ENCODE measurements around the gene ASAP3. TPM values are rescaled to one million over a fixed set of nuclear protein-coding genes. Genes with fewer than 3 reads are reported as not detected.
A peak's percentile ranks its signal among the peaks of the same experiment; 100 is the strongest.

ASAP3 gene
- total and polyA plus RNA-seq, 12 donors, result 15.5 to 58.4 (median 30.4) TPM

DNA sequence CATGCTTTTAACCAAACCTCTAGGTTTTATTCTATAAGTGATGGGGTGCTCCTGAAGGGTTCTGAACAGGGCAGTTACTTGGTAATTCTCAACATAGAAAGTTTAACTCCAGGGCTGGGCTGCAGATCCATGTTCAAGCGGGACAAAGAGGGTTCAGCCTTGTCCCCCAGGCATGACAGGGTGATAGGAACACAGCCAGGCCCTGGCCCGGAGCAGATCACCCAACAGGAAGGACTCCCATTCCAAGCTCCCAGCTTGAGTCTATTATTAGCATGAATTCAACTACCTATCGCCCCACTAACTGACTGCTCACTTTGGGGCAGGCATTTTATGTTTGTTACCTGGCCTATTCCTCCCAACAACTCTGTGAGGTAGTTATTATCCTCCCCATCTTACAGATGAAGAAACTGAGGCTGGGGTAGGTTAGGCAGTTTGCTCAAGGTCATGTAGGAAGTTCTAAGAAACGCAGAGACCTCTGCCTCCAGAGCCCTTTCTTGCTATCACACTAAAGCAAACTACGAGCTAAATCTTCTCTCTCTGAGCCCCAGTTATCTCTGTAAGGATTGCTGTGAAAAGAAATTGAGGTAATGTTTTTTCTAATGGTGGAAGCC is 14.5 kb downstream of the ASAP3 start:
- intact Hi-C loops (cut with DNase I), result no loop called here
- peak in 7 of 8 donors; percentile 34 to 67 (median 50) for ATAC-seq

DNA sequence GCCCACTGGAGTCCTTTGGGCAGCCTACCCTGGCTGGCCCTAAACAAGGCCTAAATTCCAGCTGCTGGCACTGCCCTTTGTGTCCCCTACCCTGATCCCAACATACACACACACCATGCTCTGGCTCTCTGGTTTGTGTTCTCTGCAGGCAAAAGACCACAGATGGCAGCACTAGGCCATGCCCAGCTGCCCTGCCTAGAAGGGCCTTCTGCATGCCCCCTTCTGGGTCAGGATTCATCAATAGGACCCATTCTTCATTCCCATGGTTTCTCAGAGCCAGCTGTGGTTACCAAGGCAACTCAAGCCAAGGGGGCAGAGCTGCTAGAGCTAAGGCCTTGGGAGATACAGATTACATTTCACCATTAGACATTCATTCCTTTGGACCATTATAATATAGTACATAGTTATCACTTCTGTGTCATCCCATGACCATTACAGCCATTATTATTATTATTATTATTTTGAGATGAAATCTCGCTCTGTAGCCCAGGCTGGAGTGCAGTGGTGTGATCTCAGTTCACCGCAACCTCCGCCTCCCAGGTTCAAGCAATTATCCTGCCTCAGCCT is 17.5 kb downstream of the ASAP3 start:
- Histone ChIP-seq H3K4me1 (peaks cover 15 to 36% (median 28%) of the 10 kb centered on the region in 9 donors), H3K27ac (no peak overlapping the region), H3K4me3 (no peak overlapping the region), H3K27me3 (no peaks in the 10 kb centered on the region), H3K36me3 (no peaks in the 10 kb centered on the region), H3K9me3 (no peaks in the 10 kb centered on the region)
- DNase-seq (no peak), ATAC-seq (no peak)
- TF ChIP-seq, protein P1, sequence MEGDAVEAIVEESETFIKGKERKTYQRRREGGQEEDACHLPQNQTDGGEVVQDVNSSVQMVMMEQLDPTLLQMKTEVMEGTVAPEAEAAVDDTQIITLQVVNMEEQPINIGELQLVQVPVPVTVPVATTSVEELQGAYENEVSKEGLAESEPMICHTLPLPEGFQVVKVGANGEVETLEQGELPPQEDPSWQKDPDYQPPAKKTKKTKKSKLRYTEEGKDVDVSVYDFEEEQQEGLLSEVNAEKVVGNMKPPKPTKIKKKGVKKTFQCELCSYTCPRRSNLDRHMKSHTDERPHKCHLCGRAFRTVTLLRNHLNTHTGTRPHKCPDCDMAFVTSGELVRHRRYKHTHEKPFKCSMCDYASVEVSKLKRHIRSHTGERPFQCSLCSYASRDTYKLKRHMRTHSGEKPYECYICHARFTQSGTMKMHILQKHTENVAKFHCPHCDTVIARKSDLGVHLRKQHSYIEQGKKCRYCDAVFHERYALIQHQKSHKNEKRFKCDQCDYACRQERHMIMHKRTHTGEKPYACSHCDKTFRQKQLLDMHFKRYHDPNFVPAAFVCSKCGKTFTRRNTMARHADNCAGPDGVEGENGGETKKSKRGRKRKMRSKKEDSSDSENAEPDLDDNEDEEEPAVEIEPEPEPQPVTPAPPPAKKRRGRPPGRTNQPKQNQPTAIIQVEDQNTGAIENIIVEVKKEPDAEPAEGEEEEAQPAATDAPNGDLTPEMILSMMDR (IDR thresholded peaks at IDR 0.05), result peak in 1 of 9 donors; percentile 12
- 98 to 99% methylated on average over 3 of the region's 3 CpGs for WGBS, 2 donors
- intact Hi-C loops (cut with DNase I), result no loop called here

More for the DNA sequence above, 14.5 kb downstream of the ASAP3 start:
- Histone ChIP-seq H3K4me1 (peaks cover 15 to 55% (median 36%) of the 10 kb centered on the region in 9 donors), H3K4me3 (no peak overlapping the region), H3K36me3 (no peaks in the 10 kb centered on the region), H3K27ac (peak overlapping the region in 9 of 10 donors; percentile 67 to 89 (median 78)), H3K27me3 (no peaks in the 10 kb centered on the region), H3K9me3 (no peaks in the 10 kb centered on the region)
- peak; percentile 32 to 48 for DNase-seq
- TF ChIP-seq, protein P1 (IDR thresholded peaks at IDR 0.05), result no peak
- 31 to 36% methylated on average over 5 of the region's 5 CpGs for WGBS, 2 donors

DNA sequence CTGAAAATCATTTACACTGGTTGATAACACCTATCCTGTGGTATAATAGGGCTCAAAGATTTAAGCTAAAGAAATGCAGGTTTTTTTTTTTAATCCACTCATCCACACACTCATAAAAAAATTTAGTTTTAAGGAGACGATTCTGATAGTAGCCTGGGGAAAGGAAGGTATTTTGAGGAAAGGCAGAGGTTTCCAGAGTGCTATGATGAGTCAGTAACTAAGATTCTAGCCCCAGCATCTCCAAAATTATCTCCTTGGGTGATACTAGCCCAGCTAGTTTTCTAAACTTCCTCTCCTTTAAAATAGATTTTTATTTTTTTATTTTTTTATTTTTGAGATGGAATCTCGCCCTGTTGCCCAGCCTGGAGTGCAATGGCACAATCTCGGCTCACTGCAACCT is 20.7 kb downstream of the ASAP3 start:
- peaks cover 0 to 3% (median 0%) of the 10 kb centered on the region in 9 donors for H3K36me3 ChIP-seq
- no peak for DNase-seq
- H3K4me1 ChIP-seq, result peaks cover 0 to 5% (median 0%) of the 10 kb centered on the region in 9 donors
- H3K27ac ChIP-seq, result no peak overlapping the region
- ATAC-seq, result no peak
- TF ChIP-seq, protein P1 (IDR thresholded peaks at IDR 0.05), result no peak
- H3K27me3 ChIP-seq, result no peaks in the 10 kb centered on the region
- H3K9me3 ChIP-seq, result no peaks in the 10 kb centered on the region
- intact Hi-C loops (cut with DNase I), result no loop called here
- no peak overlapping the region for H3K4me3 ChIP-seq
- 87 to 88% methylated on average over 3 of the region's 3 CpGs for WGBS, 2 donors

DNA sequence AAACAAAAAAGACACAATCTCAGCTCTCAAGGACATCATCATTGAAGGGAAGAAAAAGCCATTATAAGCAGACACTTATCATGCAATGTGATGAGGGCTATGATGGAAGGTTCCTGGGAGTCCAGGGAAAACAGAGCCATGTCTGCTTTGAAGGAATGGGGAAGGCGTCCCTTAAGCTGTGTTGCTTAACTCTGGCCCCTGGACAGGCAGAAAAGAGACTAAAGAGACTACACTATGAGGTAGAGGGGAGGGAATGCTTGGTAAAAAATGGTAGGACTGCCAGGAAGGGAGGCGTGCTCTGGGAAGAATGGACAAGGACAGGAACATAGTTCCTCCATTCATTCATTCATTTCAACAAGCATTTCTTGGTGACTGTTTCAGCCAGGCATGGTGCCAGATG is 21.2 kb downstream of the ASAP3 start:
- DNase-seq (no peak), ATAC-seq (no peak)
- intact Hi-C loops (cut with DNase I), result no loop called here
- Histone ChIP-seq H3K36me3 (peaks cover 0 to 5% (median 0%) of the 10 kb centered on the region in 9 donors), H3K9me3 (no peaks in the 10 kb centered on the region), H3K4me1 (peaks cover 0 to 2% (median 0%) of the 10 kb centered on the region in 9 donors), H3K27ac (no peak overlapping the region), H3K27me3 (no peaks in the 10 kb centered on the region), H3K4me3 (no peak overlapping the region)
- TF ChIP-seq, protein P1 (IDR thresholded peaks at IDR 0.05), result no peak
- WGBS, 2 donors, result 91 to 97% methylated on average over 2 of the region's 2 CpGs

Measured in heart right ventricle (tissue), 16 donors.